Measurements from ENCODE around the gene LAMC1.
"Not testable (repeated sequence)": the region's sequence is repeated elsewhere in the genome, so short reads cannot be mapped to it uniquely, and the experiment has no call there.

LAMC1 gene

GRCh38 chr1:183043872-183044854, 20.9 kb downstream of the LAMC1 start:
- no peak for DNase-seq

DNA sequence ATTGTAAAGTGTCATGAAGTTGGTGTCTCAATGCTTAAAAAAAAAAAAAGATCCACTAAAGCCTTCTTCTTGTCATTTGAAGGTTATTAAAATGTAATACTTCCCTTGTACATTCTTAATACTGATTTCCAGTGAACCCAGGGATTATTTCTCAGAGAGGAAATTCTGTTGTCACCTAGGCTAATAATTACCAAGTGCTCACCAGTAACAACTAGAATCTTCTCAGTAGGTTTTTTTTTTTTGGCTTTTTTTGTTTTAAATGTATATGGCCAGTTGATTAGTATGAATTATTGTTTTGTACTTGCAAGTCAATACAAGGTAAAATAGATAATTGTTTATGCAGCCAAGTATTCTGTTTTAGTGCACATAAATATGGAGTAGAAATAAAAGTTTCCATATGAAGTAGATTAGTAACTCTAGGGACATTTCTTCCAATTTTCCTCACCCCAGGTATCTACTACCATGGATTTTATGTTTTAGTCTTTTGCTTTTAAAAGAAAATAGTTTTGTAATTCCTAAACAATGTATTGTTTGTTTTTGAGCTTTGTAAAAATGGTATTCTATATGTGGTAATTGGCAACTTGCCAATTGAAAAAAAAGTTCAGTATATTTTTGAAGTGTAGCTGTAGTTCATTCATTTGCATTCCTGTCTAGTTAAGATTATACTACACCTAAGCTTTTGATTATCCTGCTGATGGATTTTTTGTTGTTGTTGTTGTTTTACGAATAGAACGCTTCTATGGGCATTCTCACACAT, 21.9 kb downstream of the LAMC1 start:
- no peak for DNase-seq

- no peak for DNase-seq
These were observed 25.2 kb downstream of the LAMC1 start for GRCh38 chr1:183048087-183049085.

- no peak for DNase-seq
These were observed 28.3 kb downstream of the LAMC1 start for GRCh38 chr1:183051546-183051945.

DNA sequence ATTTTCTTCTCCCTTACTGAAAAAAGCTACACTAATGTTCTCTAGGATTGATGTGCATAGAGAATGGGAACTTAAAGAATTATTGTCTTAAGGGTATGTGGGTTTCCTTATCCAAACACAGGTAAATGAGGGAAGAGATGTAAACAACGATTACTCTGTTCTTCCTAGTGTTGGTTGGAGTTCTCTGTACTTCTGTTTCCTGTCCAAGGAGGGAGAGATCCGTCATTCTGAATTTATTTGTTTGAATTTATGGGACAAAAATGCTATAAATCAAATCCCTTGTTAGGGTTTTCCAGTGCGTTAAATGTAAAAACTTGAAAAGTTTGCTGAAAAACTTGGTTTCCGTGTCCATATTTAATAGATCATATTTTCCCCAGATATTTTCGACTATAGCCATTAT, 29.6 kb downstream of the LAMC1 start:
- no peak for DNase-seq

DNA sequence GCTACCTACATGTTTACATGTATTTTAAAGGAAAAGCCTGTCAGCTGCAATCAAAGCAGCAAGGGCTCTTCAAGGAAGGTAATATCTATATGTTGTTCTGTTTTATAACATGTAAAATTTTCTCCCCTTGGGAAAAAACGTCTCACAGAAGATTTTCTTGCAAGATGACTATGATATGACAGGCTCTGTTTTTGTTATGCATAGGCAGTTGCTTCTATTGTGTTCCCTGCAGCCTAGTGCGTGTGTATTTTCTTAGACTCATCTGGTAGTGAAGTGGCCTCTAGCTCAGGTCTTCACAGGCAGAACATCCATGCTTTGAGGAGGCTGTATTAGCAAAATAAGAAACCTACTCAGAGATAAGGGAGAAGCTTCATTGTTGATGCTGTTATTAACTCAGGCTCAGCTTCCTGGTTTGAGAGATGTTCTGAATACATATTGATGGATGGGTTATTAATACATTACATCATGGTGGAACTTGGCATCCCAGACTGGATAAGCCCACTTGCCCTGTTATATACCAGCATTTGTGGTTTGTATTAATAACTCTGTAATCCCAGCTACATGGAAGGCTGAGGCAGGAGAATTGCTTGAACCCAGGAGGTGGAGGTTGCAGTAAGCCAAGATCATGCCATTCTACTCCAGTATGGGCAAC, 35.8 kb downstream of the LAMC1 start:
- DNase-seq = no peak

DNA sequence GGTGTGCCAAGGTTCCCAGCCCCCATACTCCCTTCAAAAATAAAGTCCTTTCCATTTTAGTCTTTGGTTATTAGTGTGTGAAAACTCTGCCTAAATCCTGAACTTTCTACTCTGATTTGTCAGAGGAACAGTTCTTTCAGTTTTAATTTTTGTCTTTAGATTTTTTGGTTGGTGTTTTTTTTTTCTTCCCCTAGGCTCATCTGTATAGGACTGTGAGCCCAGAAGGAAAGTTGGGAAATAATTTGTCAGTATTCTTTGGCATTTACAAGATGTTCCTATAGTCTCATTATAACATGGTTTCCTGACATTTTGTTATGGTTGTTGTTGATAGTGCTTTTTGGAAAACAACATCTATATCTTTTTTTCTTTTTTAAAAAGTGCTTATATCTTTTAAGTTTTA, 38.0 kb downstream of the LAMC1 start:
- DNase-seq = no peak

DNA sequence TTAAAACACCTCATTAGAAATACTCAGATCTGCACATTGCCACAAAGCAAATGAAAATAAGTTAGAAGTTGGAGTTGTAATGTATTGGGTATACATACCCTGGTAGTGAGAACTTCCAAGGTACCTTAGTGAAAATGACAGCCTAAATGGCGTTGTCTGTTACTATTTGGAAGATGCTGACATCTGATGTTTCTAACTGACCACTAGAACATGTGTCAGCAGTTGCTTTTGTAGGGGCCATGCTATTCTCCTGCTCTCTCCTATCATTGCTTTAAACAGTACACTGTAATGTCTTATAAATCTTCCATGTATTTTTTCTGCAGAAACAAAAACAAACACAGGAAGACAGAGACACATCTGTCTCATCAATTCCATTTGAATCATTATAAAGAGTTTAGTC, 40.1 kb downstream of the LAMC1 start:
- DNase-seq = no peak

- DNase-seq = no peak
These were observed 42.0 kb downstream of the LAMC1 start for GRCh38 chr1:183065168-183065706.

DNA sequence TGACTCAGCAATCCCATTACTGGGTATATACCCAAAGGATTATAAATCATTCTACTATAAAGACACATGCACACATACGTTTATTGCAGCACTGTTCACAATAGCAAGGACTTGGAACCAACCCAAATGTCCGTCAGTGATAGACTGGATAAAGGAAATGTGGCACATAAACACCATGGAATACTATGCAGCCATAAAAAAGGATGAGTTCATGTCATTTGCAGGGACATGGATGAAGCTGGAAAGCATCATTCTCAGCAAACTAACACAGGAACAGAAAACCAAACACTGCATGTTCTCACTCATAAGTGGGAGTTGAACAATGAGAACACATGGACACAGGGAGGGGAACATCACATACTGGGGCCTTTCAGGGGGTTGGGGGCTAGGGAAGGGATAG, 43.2 kb downstream of the LAMC1 start:
- not testable (repeated sequence) for DNase-seq

- no peak for DNase-seq
These were observed 46.5 kb downstream of the LAMC1 start for GRCh38 chr1:183069562-183070216.

DNA sequence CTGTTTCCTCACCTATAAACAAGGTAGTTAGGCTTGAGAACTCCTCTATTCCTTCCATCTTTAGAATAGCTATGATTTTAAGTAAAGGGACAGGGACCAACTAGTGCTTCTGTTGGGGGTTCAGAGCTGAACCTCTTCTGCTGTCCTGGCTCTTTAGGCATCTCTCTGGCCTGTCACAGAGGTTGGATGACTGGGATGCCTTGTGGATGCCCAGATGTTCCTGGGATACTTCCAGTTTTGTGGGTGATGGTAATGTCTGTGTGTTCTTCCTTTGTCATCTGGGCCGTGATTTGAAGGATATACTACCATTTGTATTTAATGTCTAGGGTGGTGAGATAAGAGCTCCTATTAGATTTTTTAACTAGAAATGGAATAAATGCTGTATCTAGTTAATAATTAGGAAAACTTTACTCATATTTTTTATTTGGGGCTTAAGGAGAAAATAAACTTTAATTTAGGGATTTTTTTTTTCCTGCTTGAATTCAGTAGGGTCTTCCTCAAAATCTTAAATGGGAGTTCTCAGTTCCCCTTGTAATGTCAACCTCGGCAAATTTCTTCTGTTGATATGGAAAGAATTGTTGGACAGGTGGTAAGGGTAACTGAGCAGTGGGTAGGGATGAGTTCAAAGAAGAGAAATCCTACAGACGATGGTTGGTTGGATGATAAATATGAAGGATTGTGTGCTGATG, 47.2 kb downstream of the LAMC1 start:
- DNase-seq = no peak

DNA sequence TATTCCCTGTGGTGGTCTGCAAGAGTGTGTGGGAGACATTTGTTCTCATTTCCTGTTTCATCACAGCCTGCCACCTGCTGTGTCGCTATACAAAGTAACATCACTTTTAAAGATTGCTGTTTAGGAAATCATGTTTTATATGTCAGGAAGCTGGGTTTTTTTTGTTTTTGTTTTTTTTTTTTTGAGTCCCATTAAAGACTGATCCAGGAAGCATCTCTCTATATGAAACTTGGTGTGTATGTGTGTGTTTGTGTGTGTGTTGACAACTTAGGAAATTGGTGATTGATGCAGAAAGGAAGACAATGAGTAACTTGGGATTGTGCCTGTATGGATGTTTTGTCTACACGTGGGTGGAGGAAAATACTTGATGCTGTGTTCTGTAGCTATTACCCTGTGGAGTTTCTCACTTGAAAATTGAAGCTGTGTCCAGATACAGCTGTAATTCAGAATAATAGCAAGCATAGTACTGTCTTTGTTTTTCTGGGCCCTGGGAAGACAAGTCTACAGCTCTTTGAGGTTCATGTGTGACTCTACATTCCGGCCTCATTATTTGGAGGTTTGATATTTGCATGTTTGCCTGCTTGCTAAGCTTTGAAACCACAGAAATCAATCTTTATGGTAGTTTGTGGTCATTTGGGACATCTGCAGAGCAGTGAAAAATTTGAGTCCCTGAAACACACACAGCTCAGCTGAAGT, 47.9 kb downstream of the LAMC1 start:
- DNase-seq = no peak

- DNase-seq = not testable (repeated sequence)
These were observed 49.4 kb downstream of the LAMC1 start for GRCh38 chr1:183072595-183072994.

DNA sequence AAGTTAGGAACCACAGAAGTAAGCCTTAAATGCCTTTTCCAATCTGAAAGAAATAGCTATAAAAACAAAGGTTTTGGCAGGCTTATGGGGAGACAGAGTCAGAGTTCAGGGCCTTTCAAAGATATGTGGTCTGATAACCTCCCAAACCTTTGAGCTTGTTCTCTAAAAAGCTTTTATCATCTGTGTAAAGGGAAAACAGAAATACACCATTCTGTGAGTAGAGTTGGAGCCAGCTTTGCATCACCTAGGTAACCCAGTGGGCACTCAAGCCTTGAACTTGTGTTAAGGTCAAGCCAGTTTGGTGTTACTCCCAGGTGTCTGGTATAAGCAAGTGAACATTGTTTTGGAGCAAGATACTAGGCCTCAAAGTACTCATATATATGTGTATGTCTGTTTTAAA, 50.1 kb downstream of the LAMC1 start:
- DNase-seq = no peak

DNA sequence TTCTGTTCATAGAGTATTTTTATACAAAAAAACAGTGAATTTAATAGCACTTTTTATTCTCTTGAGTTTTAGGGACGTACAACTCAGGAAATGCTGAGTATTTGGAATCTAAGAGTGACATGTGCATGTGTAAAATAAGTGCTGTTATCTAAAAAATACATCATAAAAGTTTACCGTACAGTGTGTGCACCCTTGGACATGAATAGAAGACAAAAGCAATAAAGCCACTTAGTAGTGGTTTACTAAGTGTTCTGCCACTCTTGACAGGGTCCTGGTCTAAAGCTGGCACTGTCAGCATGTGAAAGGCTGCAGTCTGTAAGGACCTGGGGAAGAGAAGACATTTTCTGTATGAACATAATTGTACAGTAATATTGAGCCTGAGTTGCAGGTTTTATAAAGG, 51.0 kb downstream of the LAMC1 start:
- no peak for DNase-seq

DNA sequence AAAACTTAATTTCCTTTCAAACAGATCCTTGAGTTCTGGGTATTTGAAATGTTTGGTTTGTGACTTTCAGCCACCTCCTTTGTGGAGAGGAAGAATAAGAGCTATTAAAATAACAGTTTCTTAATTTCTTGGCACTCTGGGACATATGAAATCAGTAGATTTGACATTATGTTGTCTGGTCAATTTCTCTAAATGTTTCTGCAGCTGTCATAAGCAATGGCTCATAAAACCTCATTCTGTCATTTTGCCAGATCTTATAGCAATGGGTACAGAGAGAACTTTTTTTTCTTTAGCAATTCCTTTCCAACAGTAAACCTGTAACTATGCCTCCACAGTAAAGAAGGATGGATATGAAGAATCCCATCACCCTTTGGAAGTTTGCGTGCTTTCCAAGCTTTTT, 52.6 kb downstream of the LAMC1 start:
- DNase-seq = no peak

GRCh38 chr1:183077097-183077496, 53.9 kb downstream of the LAMC1 start:
- DNase-seq = no peak

- no peak for DNase-seq
These were observed 56.6 kb downstream of the LAMC1 start for GRCh38 chr1:183079712-183080388.
